ENCODE results near the gene GPR153. TPM values are rescaled to one million over a fixed set of nuclear protein-coding genes. Genes with fewer than 3 reads are reported as not detected.

Gene GPR153
- polyA plus RNA-seq, 3 donors, result 0.04 to 0.69 TPM; not detected in 1

GRCh38 chr1:6218375-6219164, 42.3 kb downstream of the GPR153 start:
- intact Hi-C loops (cut with micrococcal nuclease), result loop anchor here in 1 of 2 donors (5.0 kb wide), 1 partner anchor 49 kb away; no protein-coding TSS in a partner anchor

More at GRCh38 chr1:6218375-6219164, 42.3 kb downstream of the GPR153 start:
- Histone ChIP-seq H4K20me1 (ENCODE audit: insufficient read depth, low read length) (no peaks in the 10 kb centered on the region), H3K27me3 (ENCODE audit: control insufficient read depth in 2 of 2, insufficient read depth in 2 of 2, low read length in 2 of 2) (no peaks in the 10 kb centered on the region), H3K27ac (ENCODE audit: low read depth in 1 of 2, low read length in 2 of 2) (no peak overlapping the region), H3K79me2 (ENCODE audit: insufficient read depth, low read length) (no peaks in the 10 kb centered on the region), H3K4me3 (replicated peaks in 1 of 3; ENCODE audit: low read depth in 2 of 3, low read length in 3 of 3) (no peak overlapping the region), H3K4me2 (replicated peaks; ENCODE audit: extremely low read depth, low read length, poor library complexity, severe bottlenecking) (no peak overlapping the region), H3K4me1 (ENCODE audit: control insufficient read depth in 1 of 2, insufficient read depth in 2 of 2, low read length in 2 of 2) (no peaks in the 10 kb centered on the region), H3K9ac (ENCODE audit: insufficient read depth, low read length, poor library complexity, severe bottlenecking) (no peak overlapping the region), H3K36me3 (replicated peaks in 1 of 2; ENCODE audit: control insufficient read depth in 1 of 2, insufficient read depth in 2 of 2, low read length in 2 of 2) (peaks cover 6 to 23% of the 10 kb centered on the region in 2 donors), H3K9me3 (replicated peaks in 1 of 2; ENCODE audit: control insufficient read depth in 1 of 2, insufficient read depth in 1 of 2, low read length in 2 of 2) (no peaks in the 10 kb centered on the region), H2AFZ (ENCODE audit: insufficient read depth, low read depth, low read length, poor library complexity, severe bottlenecking) (no peak overlapping the region)
- DNase-seq, result no peak
- peaks cover 0 to 2% (median 0%) of the 10 kb centered on the region in 7 donors for H3K9me3 Mint-ChIP-seq
- no peak overlapping the region for H3K4me3 Mint-ChIP-seq
- TF ChIP-seq CTCF (IDR thresholded peaks at IDR 0.05), result no peak
- peaks cover 13 to 18% (median 14%) of the 10 kb centered on the region in 3 donors for H3K27me3 Mint-ChIP-seq (ENCODE audit: low read depth in 3 of 3)
- H3K36me3 Mint-ChIP-seq, result peaks cover 22 to 28% of the 10 kb centered on the region in 2 donors
- WGBS (ENCODE audit: insufficient coverage), result 94% methylated on average over 16 of the region's 16 CpGs
- no peak overlapping the region for H3K27ac Mint-ChIP-seq
- H3K4me1 Mint-ChIP-seq, result no peaks in the 10 kb centered on the region

Data from CD14-positive monocyte (primary cell).